H9 (cell line): ENCODE data around the gene CLEC16A. TPM values are rescaled to one million over a fixed set of nuclear protein-coding genes. Genes with fewer than 3 reads are reported as not detected.
A peak's percentile ranks its signal among the peaks of the same experiment; 100 is the strongest.

ENCODE experiments used
- DNase-seq: peaks from one replicate; pipeline ENCODE4 v3.0.0-alpha.2; 2017
- H2AFZ ChIP-seq: one replicate; pipeline ENCODE4 v1.6.1; 2013; ENCODE audit warnings: mild to moderate bottlenecking, low read length, control low read depth, moderate library complexity
- H2AK5ac ChIP-seq: 2 replicates; pipeline ENCODE4 v1.6.1; 2013; ENCODE audit warnings: low read length, control low read depth, mixed read lengths; ENCODE audit not compliant: insufficient read length
- H2BK120ac ChIP-seq: one replicate; pipeline ENCODE4 v1.6.1; 2013; ENCODE audit warnings: low read depth, mild to moderate bottlenecking, low read length, control low read depth, inconsistent platforms; ENCODE audit not compliant: poor library complexity, severe bottlenecking
- H2BK12ac ChIP-seq: 2 replicates; pipeline ENCODE4 v1.6.1; 2013; ENCODE audit warnings: low read length, control low read depth, mixed read lengths, low read depth; ENCODE audit not compliant: insufficient read length
- H2BK15ac ChIP-seq: 2 replicates; pipeline ENCODE4 v1.6.1; 2013; ENCODE audit warnings: low read depth, low read length, control low read depth
- H2BK20ac ChIP-seq: one replicate; pipeline ENCODE4 v1.6.1; 2013; ENCODE audit warnings: low read depth, mild to moderate bottlenecking, low read length, control low read depth, inconsistent platforms; ENCODE audit not compliant: poor library complexity, severe bottlenecking
- H2BK5ac ChIP-seq: 2 replicates; pipeline ENCODE4 v1.6.1; 2013; ENCODE audit warnings: low read length, control low read depth, mixed read lengths; ENCODE audit not compliant: insufficient read length
- H3K14ac ChIP-seq: 2 replicates; pipeline ENCODE4 v1.6.1; 2013; ENCODE audit warnings: low read length, control low read depth; ENCODE audit not compliant: insufficient read depth
- H3K18ac ChIP-seq: 2 replicates; pipeline ENCODE4 v1.6.1; 2013; ENCODE audit warnings: low read depth, mild to moderate bottlenecking, mixed read lengths, low read length, control low read depth; ENCODE audit not compliant: insufficient read length
- H3K23ac ChIP-seq: 2 replicates; pipeline ENCODE4 v1.6.1; 2013; ENCODE audit warnings: low read length, control low read depth, mixed read lengths, low read depth; ENCODE audit not compliant: insufficient read length
- H3K23me2 ChIP-seq: 2 replicates; pipeline ENCODE4 v1.6.1; 2013; ENCODE audit warnings: low read depth, mild to moderate bottlenecking, mixed read lengths, low read length, control low read depth; ENCODE audit not compliant: insufficient read length, poor library complexity, severe bottlenecking
- H3K27ac ChIP-seq: 2 replicates; pipeline ENCODE4 v1.5.1; 2013; ENCODE audit warnings: low read length, control low read depth, mixed read lengths, low read depth; ENCODE audit not compliant: insufficient read length
- H3K27me3 ChIP-seq: 2 replicates; pipeline ENCODE4 v1.6.1; 2013; ENCODE audit warnings: low read length, control low read depth, inconsistent platforms; ENCODE audit not compliant: insufficient read depth
- H3K4ac ChIP-seq: 2 replicates; pipeline ENCODE4 v1.6.1; 2013; ENCODE audit warnings: low read depth, mild to moderate bottlenecking, control low read depth, inconsistent platforms, low read length, moderate library complexity
- H3K4me1 ChIP-seq: 2 replicates; pipeline ENCODE4 v1.6.1; 2013; ENCODE audit warnings: low read length, control low read depth, inconsistent platforms; ENCODE audit not compliant: insufficient read depth
- H3K4me2 ChIP-seq: 2 replicates; pipeline ENCODE4 v1.6.1; 2013; ENCODE audit warnings: low read length, control low read depth, mixed read lengths; ENCODE audit not compliant: insufficient read length, insufficient read depth
- H3K56ac ChIP-seq: 2 replicates; pipeline ENCODE4 v1.6.1; 2013; ENCODE audit warnings: low read depth, mild to moderate bottlenecking, mixed read lengths, low read length, control low read depth; ENCODE audit not compliant: insufficient read length
- H3K79me1 ChIP-seq: 2 replicates; pipeline ENCODE4 v1.6.1; 2013; ENCODE audit warnings: low read depth, mild to moderate bottlenecking, moderate library complexity, low read length, control low read depth, inconsistent platforms; ENCODE audit not compliant: insufficient read depth, poor library complexity, severe bottlenecking
- H3K79me2 ChIP-seq: 2 replicates; pipeline ENCODE4 v1.6.1; 2013; ENCODE audit warnings: low read length, control low read depth, inconsistent platforms; ENCODE audit not compliant: insufficient read depth
- H3K9ac ChIP-seq: 2 replicates; pipeline ENCODE4 v1.6.1; 2013; ENCODE audit warnings: low read length, control low read depth, mixed read lengths; ENCODE audit not compliant: insufficient read length; ENCODE audit errors: extremely low read depth
- H3K9me3 ChIP-seq: one replicate; pipeline ENCODE4 v1.6.1; 2013; ENCODE audit warnings: low read depth, low read length, inconsistent platforms; ENCODE audit not compliant: control insufficient read depth
- H3T11ph ChIP-seq: one replicate; pipeline ENCODE4 v1.6.1; 2013; ENCODE audit warnings: mild to moderate bottlenecking, low read length, control low read depth, inconsistent platforms
- H4K20me1 ChIP-seq: one replicate; pipeline ENCODE4 v1.6.1; 2013; ENCODE audit not compliant: control insufficient read depth, insufficient read length, insufficient read depth
- H4K5ac ChIP-seq: 2 replicates; pipeline ENCODE4 v1.6.1; 2013; ENCODE audit warnings: low read depth, mild to moderate bottlenecking, mixed read lengths, low read length, control low read depth; ENCODE audit not compliant: insufficient read length
- H4K8ac ChIP-seq: replicated peaks from 2 replicates; pipeline ENCODE4 v1.6.1; 2013; ENCODE audit warnings: low read length, control low read depth, mixed read lengths, low read depth; ENCODE audit not compliant: insufficient read length
- H4K91ac ChIP-seq: 2 replicates; pipeline ENCODE4 v1.6.1; 2013; ENCODE audit warnings: low read depth, mild to moderate bottlenecking, moderate library complexity, mixed read lengths, low read length, control low read depth; ENCODE audit not compliant: insufficient read length
- H3K27ac Mint-ChIP-seq, 3 experiments: 2 replicates in 2 of 3; 3 replicates in 1 of 3; pipeline ENCODE4 v1.8.0; 2020 to 2021; ENCODE audit warnings: mixed read lengths in 3 of 3, mild to moderate bottlenecking in 1 of 3, moderate library complexity in 1 of 3
- H3K27me3 Mint-ChIP-seq: 2 replicates; pipeline ENCODE4 v1.8.0; 2021; ENCODE audit warnings: low read depth, mild to moderate bottlenecking, moderate library complexity, mixed read lengths
- H3K36me3 Mint-ChIP-seq, 3 experiments: 2 replicates in 2 of 3; 3 replicates in 1 of 3; pipeline ENCODE4 v1.8.0; 2020 to 2021; ENCODE audit warnings: low read depth in 3 of 3, mixed read lengths in 3 of 3; ENCODE audit not compliant: insufficient read depth in 1 of 3
- H3K4me1 Mint-ChIP-seq, 2 experiments: 2 replicates each; pipeline ENCODE4 v1.8.0; 2020; ENCODE audit warnings: mixed read lengths in 2 of 2
- H3K4me3 Mint-ChIP-seq, 2 experiments: 2 replicates in 1 of 2; 3 replicates in 1 of 2; pipeline ENCODE4 v1.8.0; 2020 to 2021; ENCODE audit warnings: mild to moderate bottlenecking in 2 of 2, mixed read lengths in 2 of 2, moderate library complexity in 1 of 2
- H3K9me3 Mint-ChIP-seq, 2 experiments: 2 replicates in 1 of 2; 3 replicates in 1 of 2; pipeline ENCODE4 v1.8.0; 2020; ENCODE audit warnings: mild to moderate bottlenecking in 2 of 2, mixed read lengths in 2 of 2, moderate library complexity in 1 of 2
- CTCF ChIP-seq: fragments of 200-600 bp; sonication (generic); conservative IDR thresholded peaks from 3 replicates; pipeline ENCODE4 v1.8.0; 2021; ENCODE audit warnings: antibody characterized with exemption, mild to moderate bottlenecking
- WGBS: extraction: QIAGEN DNeasy Blood & Tissue Kit; methylation state at CpG from one replicate; pipeline ENCODE4 v1.1.7; 2013; ENCODE audit warnings: missing lambda C conversion rate, low lambda C conversion rate, mixed read lengths; ENCODE audit not compliant: insufficient read length; ENCODE audit errors: extremely low coverage; 5-methylcytosine and 5-hydroxymethylcytosine counted together
- total RNA-seq: library from RNA; stranded (reverse); gene quantifications from 2 replicates; pipeline ENCODE4 v1.2.1, GENCODE V29; 2021

The CLEC16A gene
- total RNA-seq, 1 experiment from 2014 or later = 15.2 TPM

GRCh38 chr16:11032000-11032921 lies 87.9 kb downstream of the CLEC16A start:
- Histone ChIP-seq H4K91ac (no peak overlapping the region), H3K79me2 (no peaks in the 10 kb centered on the region), H2BK5ac (no peak overlapping the region), H3K9ac (no peak overlapping the region), H3K23me2 (no peaks in the 10 kb centered on the region), H3K4me1 (no peaks in the 10 kb centered on the region), H2BK15ac (no peak overlapping the region), H4K20me1 (no peaks in the 10 kb centered on the region), H3K18ac (no peak overlapping the region), H4K5ac (no peak overlapping the region), H3K4ac (no peak overlapping the region), H3K27me3 (no peaks in the 10 kb centered on the region), H3K4me2 (no peak overlapping the region), H4K8ac (no peak overlapping the region), H2BK120ac (no peak overlapping the region), H3K14ac (no peak overlapping the region), H2BK12ac (no peak overlapping the region), H3K56ac (no peak overlapping the region), H3K79me1 (no peaks in the 10 kb centered on the region), H2AK5ac (no peak overlapping the region), H2AFZ (no peak overlapping the region), H3K27ac (no peak overlapping the region), H3T11ph (no peak overlapping the region), H3K23ac (no peak overlapping the region), H3K9me3 (no peaks in the 10 kb centered on the region), H2BK20ac (no peak overlapping the region)
- peaks cover 5 to 7% of the 10 kb centered on the region in 2 experiments; a peak in 3 of 5 replicates for H3K9me3 Mint-ChIP-seq
- no peak for TF ChIP-seq CTCF
- peak overlapping the region; percentile 6 to 50 (median 26); a peak in 5 of 7 replicates for H3K27ac Mint-ChIP-seq
- H3K4me1 Mint-ChIP-seq = peaks cover 11 to 14% of the 10 kb centered on the region in 2 experiments
- peaks cover 1% of the 10 kb centered on the region; the same call in 1 of the 2 replicates for H3K27me3 Mint-ChIP-seq
- peaks cover 9 to 26% (median 19%) of the 10 kb centered on the region in 3 experiments for H3K36me3 Mint-ChIP-seq
- H3K4me3 Mint-ChIP-seq = no peak overlapping the region
- WGBS = no CpG with 5 or more reads among the region's 16 CpGs
- DNase-seq = no peak
